GM19238 (cell line): Measurements from ENCODE around the gene ZNF670.
"Not testable (repeated sequence)": the region's sequence is repeated elsewhere in the genome, so short reads cannot be mapped to it uniquely, and the experiment has no call there.

ENCODE experiments used
- DNase-seq: peaks from one replicate; pipeline ENCODE4 v3.0.0; 2011; ENCODE audit warnings: low spot score; ENCODE audit not compliant: insufficient read length

Gene ZNF670

GRCh38 chr1:247047260-247047659, 31.4 kb downstream of the ZNF670 start:
- no peak for DNase-seq

GRCh38 chr1:247043406-247043805, 35.2 kb downstream of the ZNF670 start:
- no peak for DNase-seq

- no peak for DNase-seq
Measured at GRCh38 chr1:247037511-247038320, 40.9 kb downstream of the ZNF670 start.

GRCh38 chr1:247032306-247032705, 46.3 kb downstream of the ZNF670 start:
- not testable (repeated sequence) for DNase-seq
